Keratinocyte (primary cell): ENCODE data around the gene XPC.

Experiments used
- CTCF ChIP-seq, 3 experiments: IDR thresholded peaks in 1 of 3; conservative IDR thresholded peaks in 1 of 3; optimal IDR thresholded peaks in 1 of 3; 2 replicates in 2 of 3; 3 replicates in 1 of 3; pipeline versions ENCODE3 to v1.5.1; 2011; ENCODE audit warnings: low read length in 3 of 3, mild to moderate bottlenecking in 3 of 3, moderate library complexity in 2 of 3, control low read depth in 1 of 3, inconsistent platforms in 1 of 3; ENCODE audit not compliant: insufficient read depth in 2 of 3; ENCODE audit errors: extremely low read depth in 1 of 3
- EZH2 ChIP-seq: IDR thresholded peaks from one replicate; pipeline ENCODE4 v1.6.1; 2012; ENCODE audit warnings: inconsistent platforms, mild to moderate bottlenecking, low read length, moderate library complexity

- no peak for TF ChIP-seq CTCF (optimal IDR thresholded peaks at IDR 0.05 in 1 of 3, IDR thresholded peaks at IDR 0.05 in 1 of 3, conservative IDR thresholded peaks at IDR 0.05 in 1 of 3; ENCODE audit: extremely low read depth in 1 of 3, insufficient read depth in 2 of 3, low read length in 3 of 3)
- TF ChIP-seq EZH2: no peak
Observed at GRCh38 chr3:14121859-14122258, 56.5 kb downstream of the XPC start.
